HTR-8/SVneo (cell line): ENCODE data around the gene POTEH.
"Not testable (repeated sequence)": the region's sequence is repeated elsewhere in the genome, so short reads cannot be mapped to it uniquely, and the experiment has no call there.

Source experiments
- DNase-seq: peaks from one replicate; pipeline ENCODE4 v3.0.0; 2011; ENCODE audit warnings: low spot score, mixed read lengths; ENCODE audit not compliant: insufficient read length
- FAIRE-seq: peaks from 2 replicates; lab custom pipeline; 2011; peaks lifted over from hg19 to GRCh38; lab: Jason Lieb, UNC

The POTEH gene

DNA sequence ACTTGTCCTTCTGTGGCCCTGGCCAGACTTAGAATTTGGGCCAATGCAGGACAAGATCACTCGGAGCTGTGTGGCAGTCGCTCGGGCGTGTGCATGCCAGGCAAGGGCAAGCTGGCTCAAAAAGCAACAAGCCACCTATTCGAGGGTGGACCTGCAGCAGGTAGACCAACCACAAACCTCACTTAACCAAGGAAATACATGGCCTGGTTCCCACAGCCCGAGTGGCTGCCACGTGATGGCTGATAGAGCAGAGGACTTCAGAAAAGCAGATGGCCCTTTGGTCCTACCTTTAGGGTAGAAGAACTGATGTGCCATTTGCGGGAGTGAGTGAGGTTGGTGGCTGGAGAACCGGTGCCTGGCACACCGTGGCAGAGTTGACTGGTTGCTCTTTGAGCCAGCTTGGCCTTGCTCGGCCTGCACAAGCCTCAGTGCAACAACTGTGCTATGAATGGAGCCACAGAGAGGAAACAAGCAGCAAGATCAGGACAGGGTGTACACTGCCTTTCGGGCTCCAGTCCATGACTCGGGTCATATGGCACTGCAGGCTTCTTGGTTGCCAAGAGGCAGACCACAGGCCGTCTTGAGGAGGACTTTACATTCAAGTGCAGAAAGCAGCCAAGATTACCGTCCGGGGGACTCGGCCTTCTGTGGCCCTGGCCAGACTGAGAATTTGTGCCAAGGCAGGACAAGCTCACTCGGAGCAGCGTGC lies 39.5 kb downstream of the POTEH start:
- FAIRE-seq, DNase-seq: not testable (repeated sequence)

DNA sequence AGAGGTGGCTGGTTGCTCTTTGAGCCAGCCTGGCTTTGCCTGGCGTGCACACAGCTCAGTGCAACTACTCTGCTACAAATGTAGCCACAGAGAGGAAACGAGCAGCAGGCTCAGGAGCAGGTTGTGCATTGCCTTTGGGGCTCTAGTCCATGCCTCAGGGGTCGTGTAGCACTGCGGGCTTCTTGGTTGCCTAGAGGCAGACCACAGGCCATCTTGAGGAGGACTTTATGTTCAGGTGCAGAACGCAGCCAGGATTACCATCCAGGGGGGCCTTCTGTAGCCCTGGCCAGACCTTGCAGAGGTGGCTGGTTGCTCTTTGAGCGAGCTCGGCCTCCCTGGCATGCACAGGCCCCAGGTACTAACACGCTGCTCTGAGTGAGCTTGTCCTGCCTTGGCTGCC lies 41.2 kb downstream of the POTEH start:
- DNase-seq, FAIRE-seq: not testable (repeated sequence)

DNA sequence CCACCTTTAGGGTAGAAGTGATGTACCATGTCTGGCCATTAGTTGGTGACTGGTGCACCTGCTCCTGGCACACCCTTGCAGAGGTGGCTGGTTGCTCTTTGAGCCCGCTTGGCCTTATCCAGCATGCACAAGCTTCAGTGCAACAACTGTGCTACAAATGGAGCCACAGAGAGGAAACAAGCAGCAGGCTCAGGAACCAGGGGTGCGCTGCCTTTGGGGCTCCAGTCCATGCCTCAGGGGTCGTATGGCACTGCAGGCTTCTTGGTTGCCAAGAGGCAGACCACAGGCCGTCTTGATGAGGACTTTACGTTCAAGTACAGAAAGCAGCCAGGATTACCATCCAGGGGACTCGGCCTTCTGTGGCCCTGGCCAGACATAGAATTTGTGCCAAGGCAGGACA lies 44.6 kb downstream of the POTEH start:
- DNase-seq, FAIRE-seq: not testable (repeated sequence)

DNA sequence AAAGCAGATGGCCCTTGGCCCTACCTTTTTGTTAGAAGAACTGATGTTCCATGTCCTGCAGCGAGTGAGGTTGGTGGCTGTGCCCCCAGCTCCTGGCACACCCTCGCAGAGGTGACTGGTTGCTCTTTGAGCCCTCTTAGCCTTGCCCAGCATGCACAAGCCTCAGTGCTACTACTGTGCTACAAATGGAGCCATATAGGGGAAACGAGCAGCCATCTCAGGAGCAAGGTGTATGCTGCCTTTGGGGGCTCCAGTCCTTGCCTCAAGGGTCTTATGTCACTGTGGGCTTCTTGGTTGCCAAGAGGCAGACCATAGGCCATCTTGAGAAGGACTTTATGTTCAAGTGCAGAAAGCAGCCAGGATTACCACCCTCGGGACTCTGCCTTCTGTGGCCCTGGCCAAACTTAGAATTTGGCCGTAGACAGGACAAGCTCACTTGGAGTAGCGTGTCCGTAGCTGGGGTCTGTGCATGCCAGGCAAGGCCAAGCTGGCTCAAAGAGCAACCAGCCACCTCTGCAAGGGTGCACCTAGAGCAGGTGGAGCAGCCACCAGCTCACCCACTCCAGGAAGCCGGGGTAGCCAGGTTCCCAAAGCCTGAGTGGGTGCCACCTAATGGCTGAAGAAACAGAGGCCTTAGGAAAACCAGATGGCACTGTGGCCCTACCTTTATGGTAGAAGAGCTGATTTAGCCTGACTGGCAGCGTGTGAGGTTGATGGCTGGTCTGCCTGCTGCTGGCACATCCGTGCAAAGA lies 48.5 kb downstream of the POTEH start:
- not testable (repeated sequence) for FAIRE-seq, DNase-seq

DNA sequence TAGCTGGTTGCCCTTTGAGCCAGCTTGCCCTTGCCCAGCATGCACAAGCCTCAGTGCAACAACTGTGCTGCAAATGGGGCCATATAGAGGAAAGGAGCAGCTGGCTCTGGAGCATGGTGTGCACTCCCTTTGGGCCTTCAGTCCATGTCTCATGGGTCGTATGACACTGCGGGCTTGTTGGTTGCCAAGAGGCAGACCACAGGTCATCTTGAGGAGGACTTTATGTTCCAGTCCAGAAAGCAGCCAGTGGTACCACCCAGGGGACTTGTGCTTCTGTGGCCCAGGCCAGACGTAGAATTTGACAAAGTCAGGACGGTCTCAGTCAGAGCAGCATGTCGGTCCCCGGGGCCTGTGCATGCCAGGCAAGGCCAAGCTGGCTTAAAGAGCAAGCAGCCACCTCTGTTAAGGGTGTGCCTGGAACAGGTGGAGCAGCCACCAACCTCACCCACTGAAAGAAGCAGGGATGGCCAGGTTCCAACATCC lies 49.1 kb downstream of the POTEH start:
- not testable (repeated sequence) for FAIRE-seq

DNA sequence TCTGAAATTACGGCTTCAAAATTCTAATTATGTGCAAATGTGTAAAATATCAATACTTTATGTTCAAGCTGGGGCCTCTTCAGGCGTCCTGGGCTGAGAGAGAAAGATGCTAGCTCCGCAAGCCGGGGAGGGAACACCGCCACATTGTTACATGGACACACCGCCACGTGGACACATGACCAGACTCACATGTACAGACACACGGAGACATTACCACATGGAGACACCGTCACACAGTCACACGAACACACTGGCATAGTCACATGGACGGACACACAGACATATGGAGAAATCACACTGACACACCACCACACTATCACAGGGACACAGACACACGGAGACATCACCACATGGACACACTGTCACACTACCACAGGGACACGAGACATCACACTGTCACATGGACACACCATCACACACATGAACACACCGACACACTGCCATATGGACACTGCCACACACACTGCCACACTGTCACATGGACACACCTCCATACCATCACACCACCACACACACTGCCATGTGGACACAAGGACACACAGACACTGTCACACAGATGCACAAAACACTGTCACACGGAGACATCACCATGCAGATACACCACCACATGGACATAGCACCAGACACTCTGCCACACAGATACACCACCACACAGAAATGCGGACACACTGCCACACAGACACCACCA lies 58.0 kb downstream of the POTEH start:
- FAIRE-seq, DNase-seq: not testable (repeated sequence)

More for the DNA sequence above, 49.1 kb downstream of the POTEH start:
- not testable (repeated sequence) for DNase-seq

DNA sequence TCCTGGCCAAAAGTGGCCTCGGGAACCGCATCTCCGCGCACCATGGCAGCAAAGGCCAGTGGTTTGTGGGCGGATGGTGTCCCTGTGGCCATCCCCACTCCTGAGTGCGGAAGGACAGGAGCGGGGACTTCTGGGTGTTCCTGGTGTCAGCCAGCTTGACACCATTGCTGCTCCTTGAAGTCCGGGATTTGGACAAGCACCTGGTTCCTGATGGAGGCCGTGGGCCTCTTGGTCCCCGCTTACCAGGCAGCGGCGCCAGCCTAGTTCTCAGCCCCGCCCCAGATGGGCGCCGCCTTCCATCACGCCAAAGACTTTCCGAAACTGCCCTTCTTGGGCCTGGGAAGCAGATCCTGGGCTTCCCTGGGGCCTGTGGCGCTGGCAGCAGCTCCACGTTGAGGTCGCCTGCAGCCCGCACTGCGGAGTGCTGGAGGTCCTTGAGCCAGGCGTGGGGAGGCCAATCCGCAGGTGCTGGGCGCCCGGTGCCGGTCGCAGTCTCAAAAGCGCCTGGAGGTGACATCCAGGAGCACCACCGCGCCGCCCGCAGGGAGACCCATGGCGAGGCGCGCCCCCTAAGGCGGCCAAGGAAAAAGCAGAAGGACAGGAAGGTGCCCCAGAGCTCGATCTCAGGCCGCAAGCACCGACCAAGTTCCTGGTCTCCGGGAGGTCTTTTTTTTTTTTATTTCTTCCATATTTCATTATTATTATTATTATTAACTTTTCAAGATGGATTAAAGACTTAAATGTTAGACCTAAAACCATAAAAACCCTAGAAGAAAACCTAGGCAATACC lies 59.5 kb downstream of the POTEH start:
- FAIRE-seq, DNase-seq: not testable (repeated sequence)

DNA sequence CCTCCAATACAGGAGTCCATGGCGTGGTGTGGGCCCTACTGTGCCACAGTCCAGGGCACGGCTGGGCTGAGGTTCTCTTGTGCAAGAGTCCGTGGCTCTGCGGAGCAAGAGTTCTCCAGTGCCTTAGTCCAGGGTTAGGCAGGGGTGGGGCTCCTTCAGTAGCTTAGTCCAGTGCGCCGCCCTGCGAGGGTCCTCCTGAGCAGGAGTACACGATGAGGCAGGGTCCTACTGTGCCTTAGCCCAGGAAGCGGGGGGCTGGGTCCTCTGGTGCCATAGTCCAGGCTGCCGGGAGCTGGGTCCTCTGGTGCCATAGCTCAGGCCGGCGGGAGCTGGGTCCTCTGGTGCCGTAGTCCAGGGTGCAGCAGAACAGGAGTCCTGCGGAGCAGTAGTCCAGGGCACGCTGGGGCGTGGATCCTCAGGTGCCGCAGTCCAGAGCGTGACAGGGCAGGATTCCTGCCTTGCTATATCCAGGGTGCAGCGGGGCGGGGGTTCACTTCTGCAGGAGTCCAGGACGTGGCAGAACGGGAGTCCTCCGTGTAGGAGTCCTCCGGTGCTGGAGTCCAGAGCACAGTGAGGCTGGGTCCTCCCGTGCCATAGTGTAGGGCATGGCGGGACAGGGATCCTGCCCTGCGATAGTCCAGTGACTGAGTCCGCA lies 69.7 kb downstream of the POTEH start:
- not testable (repeated sequence) for FAIRE-seq, DNase-seq

DNA sequence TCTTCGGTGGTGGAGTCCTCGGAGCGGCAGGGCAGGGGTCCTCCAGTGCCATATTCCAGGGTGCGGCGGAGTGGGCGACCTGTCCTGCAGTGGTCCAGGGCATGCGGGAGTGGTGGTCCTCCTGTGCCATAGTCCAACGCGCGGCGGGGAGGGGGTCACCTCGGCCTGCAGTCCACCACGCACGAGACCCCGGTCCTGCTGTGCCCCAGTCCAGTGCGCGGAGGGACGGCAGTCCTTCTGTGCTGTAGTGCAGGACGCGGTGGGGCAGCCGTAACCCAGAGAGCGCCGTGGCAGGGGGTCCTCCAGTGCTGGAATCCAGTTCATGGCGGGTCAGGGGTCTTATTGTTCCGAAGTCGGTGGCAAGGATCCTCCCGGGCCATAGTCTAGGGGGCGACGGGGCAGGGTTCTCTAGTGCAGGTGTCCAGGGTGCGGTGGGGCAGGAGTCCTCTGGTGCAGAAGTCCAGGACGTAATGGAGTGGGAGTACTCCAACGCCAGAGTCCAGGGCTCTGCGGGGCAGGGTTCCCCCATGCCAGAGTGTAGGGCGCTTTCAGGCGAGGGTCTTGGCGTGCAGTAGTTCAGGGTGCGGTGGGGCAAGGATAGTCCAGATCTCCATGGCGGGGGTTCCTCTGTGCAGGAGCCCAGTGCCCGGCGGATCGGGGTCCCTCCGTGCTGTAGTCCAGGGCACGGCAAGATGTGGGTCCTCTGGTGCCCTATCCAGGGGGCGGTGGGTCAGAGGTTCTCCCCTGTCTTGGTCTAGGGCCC lies 70.7 kb downstream of the POTEH start:
- DNase-seq, FAIRE-seq: not testable (repeated sequence)

DNA sequence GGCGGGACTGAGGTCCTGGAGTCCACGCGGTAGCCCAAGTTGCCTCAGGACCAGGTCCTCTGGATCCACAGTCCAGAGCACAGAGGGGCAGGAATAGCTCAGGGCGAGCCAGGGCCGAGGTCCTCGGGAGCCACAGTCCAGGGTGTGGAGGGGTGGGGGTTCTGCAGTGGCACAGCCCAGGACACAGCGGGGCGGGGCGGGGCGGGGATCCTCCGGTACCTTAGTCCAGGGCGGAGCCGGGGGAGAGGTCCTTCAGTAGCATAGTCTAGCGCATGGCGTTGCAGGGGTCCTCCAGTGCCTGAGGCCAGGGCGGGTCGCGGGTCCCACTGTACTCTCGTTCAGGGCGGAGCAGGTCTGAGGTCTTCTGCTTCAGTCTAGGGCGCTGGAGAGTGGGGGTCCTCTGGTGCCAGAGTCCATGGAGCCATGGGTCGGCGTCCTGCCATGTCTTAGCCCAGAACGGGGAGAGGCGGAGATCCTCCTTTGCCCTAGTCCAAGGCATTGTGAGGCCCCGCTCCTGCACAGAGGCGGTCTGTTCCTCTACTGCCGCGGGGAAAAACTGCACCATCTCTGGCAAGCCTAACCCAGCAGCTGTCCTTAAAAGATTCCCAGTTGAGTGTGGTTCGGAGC lies 71.4 kb downstream of the POTEH start:
- not testable (repeated sequence) for DNase-seq, FAIRE-seq

DNA sequence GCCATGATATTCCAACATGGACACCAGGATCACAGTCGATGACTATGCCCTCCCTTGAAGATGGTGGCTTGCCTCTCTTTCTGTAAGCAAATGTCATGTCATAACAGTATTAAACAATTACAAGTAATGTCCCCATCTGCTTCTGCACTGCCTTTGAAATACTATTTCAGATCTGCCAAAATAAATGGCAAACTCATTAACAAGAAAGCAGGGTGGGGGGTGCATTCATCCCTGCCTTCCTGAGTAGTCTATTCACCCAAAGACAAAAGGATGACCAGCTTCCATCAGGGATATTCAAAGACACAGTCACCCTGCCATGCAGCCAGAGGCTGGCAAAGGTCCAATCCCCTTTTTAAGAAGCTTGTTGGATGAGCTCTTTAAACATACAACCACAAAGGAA lies 73.7 kb downstream of the POTEH start:
- not testable (repeated sequence) for FAIRE-seq, DNase-seq
